GM12801 (cell line): ENCODE results near the gene TSPEAR.

Source experiments
- TF ChIP-seq, protein P1 (sequence below): IDR thresholded peaks from one replicate; pipeline ENCODE4 v1.5.1; 2011; ENCODE audit warnings: control low read depth; ENCODE audit not compliant: insufficient read length; ENCODE audit errors: extremely low read depth

TSPEAR gene

GRCh38 chr21:44571296-44571695, 140.1 kb downstream of the TSPEAR start:
- TF ChIP-seq, protein P1, sequence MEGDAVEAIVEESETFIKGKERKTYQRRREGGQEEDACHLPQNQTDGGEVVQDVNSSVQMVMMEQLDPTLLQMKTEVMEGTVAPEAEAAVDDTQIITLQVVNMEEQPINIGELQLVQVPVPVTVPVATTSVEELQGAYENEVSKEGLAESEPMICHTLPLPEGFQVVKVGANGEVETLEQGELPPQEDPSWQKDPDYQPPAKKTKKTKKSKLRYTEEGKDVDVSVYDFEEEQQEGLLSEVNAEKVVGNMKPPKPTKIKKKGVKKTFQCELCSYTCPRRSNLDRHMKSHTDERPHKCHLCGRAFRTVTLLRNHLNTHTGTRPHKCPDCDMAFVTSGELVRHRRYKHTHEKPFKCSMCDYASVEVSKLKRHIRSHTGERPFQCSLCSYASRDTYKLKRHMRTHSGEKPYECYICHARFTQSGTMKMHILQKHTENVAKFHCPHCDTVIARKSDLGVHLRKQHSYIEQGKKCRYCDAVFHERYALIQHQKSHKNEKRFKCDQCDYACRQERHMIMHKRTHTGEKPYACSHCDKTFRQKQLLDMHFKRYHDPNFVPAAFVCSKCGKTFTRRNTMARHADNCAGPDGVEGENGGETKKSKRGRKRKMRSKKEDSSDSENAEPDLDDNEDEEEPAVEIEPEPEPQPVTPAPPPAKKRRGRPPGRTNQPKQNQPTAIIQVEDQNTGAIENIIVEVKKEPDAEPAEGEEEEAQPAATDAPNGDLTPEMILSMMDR, result no peak

- TF ChIP-seq, protein P1, result no peak
These were observed 141.4 kb downstream of the TSPEAR start for GRCh38 chr21:44569861-44570517.

DNA sequence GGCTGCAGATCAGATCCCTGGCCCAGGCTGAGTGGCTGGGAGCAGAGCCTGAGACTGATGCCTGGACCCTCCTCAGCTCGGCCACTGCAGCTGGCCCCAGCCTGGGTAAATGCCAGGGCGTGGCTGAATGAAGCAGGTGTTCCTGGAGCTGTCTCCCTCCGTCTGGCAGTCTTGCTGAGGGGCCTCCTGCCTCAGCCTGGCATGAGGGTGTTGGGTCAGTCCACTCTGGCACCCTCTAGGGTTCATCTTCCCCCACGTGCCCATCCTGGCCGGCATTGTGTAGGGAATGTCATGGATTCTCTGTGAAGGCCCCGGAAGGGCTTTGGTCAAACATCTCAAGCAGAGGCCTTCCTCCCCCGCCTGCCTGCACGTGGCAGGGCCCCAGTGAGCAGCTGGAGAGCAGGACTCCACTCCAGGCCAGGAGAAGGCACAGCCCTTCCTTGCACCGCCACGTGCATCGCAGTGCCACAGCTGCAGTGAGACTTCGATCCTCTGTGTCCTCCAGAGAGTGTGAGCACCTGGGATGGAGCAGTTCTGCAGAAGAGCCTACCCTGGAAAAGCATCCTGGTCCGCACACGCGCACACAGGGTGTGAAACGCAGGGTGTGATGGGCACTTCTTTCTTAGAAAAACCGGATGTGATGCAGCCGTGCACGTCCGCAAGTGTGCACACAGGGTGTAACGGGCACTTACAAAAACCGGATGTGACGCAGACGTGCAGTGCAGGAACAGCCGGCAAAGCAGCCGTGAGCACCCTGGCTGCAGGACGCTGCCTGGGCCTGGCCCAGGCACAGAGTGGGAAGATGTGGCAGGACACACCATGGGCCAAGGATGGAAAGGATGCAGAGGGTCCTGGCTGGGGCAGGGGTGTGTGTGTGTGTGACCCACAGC, 142.5 kb downstream of the TSPEAR start:
- TF ChIP-seq, protein P1, result no peak

GRCh38 chr21:44568261-44568660, 143.1 kb downstream of the TSPEAR start:
- TF ChIP-seq, protein P1, result no peak

- TF ChIP-seq, protein P1, result no peak
These were observed 143.7 kb downstream of the TSPEAR start for GRCh38 chr21:44567481-44568171.

DNA sequence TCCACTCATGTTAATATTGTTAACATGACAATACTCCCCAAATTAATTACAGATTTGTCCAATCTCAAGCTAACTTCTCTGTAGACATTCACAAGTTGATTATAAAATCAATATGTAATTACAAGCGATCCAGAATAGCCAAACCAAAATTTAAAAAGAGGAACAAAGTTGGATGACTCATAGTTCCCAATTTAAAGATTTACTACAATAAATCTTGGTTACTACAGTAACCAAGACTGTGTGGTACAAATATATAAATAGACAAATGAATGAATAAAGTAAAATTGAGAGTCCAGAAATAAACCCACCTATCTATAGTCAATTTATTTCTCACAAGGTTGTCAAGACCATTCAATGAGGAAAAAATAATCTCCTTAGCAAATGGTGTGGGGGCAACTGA, 145.0 kb downstream of the TSPEAR start:
- TF ChIP-seq, protein P1, result no peak

GRCh38 chr21:44564886-44565598, 146.3 kb downstream of the TSPEAR start:
- TF ChIP-seq, protein P1, result no peak
